NCI-H2196 treated with DMSO at 0.1 percent for 48 hours (cell line): ENCODE measurements around the gene NOS1AP.
"Not testable (repeated sequence)": the region's sequence is repeated elsewhere in the genome, so short reads cannot be mapped to it uniquely, and the experiment has no call there.

Experiments used
- DNase-seq: peaks from one replicate; lab custom pipeline; 2025; ENCODE audit not compliant: unreplicated experiment; lab: John Stamatoyannopoulos, UW

The NOS1AP gene

GRCh38 chr1:162069334-162070093 lies at the start of gene NOS1AP:
Gene NOS1AP (plus strand): TSS chr1:162069691. CDS start chr1:162070178, 487 bp downstream.
- peak; percentile 77 for DNase-seq

GRCh38 chr1:162020150-162020549 lies 49.3 kb upstream of the NOS1AP start:
- no peak for DNase-seq

GRCh38 chr1:162021124-162021523 lies 48.4 kb upstream of the NOS1AP start:
- no peak for DNase-seq

DNA sequence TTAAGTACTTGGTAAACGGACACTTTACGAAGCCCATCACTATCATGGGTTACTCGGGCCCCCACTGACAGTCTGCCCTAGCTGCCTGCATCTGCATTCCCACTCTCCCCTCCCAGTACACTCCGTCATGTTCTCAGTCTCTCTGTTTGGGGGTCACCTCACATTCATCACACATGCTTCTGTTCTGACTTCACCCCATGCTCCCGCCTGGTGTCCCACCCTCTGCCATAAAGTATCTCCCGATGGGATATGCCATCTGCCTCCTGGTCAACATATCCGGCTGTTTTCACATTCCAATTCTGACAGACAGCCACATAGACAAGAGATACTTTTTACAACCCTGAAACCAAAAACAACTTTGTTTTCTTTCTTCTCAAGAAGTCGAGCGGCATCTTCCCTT lies 46.9 kb upstream of the NOS1AP start:
- no peak for DNase-seq

DNA sequence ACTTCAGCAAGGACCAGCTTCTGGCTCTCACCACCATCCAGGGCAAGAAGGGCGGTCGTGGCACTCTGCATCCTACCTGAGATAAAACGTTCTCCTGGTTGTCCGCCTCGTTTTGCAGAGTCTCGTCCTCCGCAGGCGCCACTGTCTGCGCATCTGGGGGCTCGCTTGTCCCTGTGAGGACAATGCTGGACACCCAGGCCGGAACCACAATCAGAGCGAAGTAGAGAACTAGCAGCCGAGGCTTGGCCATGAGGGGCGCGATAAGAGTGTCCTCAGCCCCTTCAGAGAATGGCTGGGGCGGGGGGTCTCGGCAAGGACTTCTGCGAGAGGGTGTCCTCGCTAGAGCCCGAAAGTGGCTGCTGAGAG lies 46.3 kb upstream of the NOS1AP start:
- no peak for DNase-seq

DNA sequence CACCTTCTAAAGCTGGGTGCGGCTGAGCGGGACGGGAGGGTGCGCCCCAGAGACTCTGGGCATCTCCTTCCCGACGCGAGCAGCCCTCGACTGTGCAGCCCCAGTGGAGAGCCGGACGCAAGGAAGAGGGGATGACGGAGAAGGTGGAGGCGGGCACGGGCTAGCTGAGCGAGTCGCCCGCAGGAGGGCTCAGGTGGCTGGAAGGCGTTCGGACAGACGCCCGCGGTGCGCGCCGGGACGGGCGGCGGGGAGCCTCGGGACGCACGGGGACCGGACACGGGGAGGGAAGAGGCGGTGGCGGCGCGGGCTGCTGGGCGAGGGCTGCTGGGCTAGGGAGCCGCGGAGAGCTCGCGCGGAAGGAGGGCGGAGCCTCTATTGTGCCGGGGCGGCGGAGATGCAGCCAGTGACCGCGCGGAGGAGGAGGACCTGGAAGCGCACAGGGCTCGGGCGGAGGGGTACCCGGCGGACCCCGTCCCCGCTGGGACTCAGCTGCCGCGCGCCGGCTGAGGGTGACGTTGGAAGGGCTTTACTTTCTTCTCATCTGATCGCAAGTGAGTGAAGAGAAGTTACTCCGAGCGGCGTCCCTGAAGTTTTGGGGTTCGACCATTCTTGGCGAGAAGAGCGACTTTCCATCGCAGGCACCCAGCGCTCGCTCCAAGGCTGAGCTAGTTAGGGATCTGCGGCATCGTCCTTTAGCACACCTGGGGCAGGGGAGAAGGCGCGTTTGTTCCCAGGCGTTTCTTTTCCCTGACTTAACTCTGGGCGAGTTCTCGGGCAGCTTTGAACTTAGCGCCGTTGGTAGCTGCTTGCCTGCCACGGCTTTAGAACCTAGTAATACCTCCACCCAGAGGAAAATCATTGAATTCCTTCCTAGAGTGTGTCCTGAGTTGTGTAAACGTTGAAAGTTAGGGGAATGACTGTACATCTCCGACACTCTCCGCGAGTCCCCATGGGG lies 45.7 kb upstream of the NOS1AP start, which contains the start of gene OLFML2B:
OLFML2B (minus strand) TSS at position 323 of the 955 bp plus-strand sequence. CDS start 439 bp downstream, outside the sequence.
- no peak for DNase-seq

DNA sequence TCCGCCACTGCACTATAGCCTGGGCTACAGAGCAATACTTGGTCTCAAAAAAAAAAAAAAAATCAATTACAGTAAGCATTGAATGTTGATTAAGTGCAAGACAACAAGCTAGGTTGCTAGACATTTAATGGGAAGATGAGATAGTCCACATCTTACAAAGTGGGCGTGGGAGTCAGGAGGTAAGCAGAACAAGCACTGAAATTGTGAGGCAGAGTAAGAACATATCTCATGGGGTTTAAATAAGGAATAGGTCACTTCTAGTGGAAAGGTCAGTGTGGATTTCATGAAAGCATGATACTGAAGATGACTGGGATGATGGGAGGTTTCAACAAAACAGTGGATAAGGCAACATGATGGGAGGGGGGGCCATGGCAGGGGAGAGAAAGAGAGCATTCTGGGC lies 44.0 kb upstream of the NOS1AP start:
- DNase-seq = no peak

GRCh38 chr1:162026881-162027280 lies 42.6 kb upstream of the NOS1AP start:
- DNase-seq = no peak

DNA sequence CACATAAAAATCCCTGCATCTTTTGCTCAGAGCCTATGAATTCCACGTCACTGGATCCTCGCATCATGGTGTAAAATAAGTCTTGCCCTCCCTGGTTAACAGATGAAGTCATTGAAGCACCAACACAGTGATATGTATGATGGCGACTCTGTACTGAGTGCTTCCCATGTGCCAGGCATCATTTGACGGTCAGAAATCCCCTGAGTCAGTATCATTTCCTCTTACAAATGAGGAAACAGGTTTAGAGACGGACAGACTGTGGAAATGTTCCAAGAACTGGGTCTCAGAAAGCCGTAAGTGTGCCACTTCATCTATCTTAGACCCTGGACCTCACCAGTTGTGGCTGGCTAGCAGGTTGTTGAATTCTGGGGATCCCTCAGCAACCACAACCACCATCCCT lies 40.8 kb upstream of the NOS1AP start:
- DNase-seq = no peak

DNA sequence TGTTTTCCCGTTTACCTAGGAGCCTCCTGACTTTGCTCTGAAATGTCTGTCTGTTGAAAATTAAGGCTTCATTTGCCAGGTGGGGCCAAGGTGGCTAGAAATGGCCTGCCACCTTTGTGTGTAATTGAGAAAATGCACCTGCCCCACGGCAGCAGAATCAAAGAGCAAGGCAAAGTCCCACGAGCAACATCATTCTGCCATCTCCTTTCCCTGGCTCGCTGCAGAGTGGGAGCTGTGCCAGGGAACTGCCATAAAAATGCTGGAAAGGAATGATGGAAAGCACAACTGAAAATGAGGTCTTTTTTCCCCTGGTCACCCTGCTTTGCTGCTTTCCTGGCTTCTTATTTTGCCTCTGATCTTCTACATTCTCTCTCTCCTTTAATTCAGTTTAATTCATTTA lies 40.3 kb upstream of the NOS1AP start:
- DNase-seq = no peak

DNA sequence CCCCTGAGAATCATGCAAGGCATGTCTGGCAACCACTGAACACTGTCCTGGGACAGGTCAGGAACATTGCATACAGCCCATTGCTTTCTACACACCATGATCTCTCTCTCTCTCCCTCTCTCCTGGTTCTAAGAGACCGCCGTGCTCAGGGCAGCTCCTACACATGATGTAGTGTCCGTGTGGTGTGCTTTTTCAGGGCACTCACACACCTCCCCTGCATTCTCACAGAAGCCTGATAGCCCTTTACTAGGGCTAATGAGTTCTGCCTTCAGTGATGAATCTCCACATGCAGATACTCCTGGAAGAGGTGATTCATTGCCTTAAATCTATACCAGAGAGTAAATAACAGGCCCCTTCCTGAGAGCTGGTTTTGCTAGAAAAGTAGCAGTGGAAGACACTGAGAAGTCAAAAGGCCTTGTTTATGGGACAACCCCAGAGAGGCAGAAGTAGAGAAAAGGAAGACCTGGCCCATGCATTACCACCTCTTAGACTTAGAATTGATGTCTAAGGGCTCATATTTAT lies 38.7 kb upstream of the NOS1AP start:
- DNase-seq = no peak

GRCh38 chr1:162033428-162033827 lies 36.1 kb upstream of the NOS1AP start:
- no peak for DNase-seq

DNA sequence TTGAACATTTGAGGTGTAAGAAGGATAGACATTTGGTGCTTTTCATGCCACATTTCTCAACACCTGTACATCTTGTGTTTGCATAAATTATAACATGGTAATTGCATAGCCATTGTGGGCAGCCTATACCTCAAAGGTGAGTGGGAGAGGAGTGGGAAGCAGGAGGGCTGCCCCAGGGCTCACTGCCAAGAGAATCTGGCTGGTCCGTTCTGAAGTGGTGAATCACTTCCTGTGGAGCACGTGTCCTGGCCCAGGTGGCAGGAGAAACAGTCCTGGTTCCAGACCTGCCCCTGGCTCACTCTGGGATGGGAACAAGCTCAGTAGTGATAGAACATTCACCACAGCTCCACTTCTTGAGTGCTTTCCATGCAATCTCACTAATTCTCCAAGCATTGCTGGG lies 34.2 kb upstream of the NOS1AP start:
- DNase-seq = no peak

DNA sequence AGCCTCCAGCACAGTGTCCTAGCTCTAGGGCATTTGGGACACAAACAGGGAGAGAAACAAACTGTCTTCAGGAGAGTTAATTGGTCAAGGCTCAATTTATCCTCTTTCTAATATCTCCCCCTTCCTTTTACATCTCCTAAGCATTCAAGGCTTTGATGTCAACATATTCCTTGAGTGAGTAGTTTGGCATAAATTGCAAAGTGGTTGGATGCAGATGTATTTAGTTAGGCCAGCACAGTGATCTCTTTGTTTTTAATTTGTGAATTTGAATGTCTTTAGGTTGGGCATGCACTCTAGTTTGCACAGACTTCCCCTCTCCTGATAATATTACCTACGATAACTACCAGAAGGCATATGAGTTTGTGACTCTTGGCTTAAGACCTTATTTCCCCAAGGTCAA lies 33.3 kb upstream of the NOS1AP start:
- DNase-seq = no peak

DNA sequence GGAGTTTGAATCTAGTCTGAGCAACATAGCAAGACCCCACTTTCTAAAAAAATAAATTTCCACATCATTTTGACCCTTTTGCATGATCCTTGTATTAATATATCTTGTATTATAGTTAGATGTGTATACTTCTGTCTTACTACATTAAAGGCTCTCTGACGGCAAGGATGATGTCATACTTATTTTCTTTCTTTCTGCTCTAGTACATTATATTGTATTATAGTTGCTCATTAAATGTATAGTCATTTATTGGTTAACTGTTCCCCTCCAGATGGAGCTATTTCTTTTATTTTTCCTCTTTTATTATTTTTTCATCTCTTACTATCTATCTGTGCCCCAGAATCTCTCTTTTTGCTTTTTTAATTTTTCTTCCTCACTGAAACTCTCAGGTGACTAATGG lies 30.9 kb upstream of the NOS1AP start:
- DNase-seq = no peak

- no peak for DNase-seq
Measured at GRCh38 chr1:162040001-162040400, 29.5 kb upstream of the NOS1AP start.

DNA sequence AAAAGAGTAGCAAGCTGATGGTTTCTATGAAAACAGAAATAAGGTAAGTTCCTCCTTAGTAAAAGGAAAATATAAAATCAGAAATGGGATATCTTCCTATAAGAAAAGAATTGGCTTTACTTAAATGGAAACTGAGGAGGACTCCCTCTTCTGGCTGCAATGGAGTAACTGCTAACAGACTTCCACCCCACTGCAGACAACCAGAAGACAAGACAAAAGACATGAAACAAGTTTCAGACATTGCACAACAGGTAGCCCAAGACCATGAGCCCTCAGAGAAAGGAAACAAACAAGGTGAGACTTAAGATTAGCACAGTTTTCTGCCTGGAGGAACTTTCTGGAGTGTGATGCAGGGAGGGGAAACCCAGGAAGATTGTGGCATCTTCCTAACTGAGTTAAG lies 28.8 kb upstream of the NOS1AP start:
- no peak for DNase-seq

DNA sequence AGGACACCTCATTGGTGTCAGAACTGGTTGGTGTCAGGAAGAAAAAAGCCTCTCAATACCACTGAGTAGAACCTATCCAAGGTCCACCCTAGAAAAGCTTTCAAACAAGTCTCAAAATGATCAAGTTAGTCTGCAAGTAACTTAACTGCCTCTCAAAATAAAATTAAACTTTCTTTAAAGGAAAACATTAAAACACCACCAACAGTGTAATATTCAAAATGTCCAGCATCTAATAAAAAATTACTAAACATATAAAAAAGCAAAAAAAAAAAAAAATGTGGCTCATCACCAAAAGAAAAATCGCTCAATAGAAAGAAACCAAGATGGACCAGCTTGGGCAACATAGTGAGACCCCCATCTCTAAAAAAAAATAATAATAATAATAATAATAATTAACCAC lies 27.1 kb upstream of the NOS1AP start:
- no peak for DNase-seq

DNA sequence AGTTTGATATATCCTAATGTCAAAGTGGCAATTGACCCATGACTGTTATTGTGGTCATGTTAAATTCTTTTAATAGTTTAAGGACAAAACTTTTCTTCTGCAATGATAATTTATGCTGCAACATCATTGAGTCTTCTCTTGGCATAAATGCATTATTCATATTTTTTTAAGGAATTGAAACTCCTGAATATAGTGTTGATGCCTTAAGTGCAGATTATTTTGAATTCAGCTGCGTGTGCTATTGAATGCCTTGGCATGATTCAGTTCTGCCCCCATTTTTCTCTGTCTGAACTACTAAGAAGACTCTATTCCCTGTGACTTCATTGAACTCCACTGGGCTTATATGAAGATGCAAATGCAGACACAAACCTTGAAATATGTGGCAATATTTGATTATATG lies 22.6 kb upstream of the NOS1AP start:
- DNase-seq = no peak

DNA sequence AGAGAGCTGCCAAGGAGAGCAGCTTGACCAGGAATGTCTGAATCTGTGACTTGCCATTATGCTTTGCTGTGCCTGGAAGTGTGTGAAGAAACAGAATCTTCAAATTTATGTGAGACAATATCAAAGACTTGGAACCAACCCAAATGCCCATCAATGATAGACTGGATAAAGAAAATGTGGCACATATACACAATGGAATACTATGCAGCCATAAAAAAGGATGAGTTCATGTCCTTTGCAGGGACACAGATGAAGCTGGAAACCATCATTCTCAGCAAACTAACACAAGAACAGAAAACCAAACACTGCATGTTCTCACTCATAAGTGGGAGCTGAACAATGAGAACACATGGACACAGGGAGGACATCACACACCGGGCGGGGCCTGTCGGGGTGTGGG lies 15.5 kb upstream of the NOS1AP start:
- DNase-seq = not testable (repeated sequence)

DNA sequence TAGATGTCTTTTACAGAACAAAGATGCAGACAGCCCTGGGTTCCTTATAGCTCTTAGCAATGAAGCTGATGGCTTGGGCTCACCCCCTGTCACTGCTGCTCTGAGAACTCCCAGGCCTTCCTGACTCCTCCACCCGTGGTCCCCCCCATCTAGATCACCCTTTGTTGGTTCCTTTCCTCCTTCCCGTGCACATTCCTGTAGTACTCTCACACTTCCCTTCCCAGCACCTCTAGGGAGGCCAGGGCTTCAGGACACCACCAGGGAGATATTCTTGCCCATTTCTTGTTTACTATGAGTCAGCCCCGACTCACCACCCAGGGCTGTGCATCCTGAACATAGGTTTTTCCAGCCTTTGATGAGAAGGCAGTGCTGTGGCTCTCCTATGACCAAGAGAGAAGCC lies 14.4 kb upstream of the NOS1AP start:
- DNase-seq = no peak

- peak; percentile 48 for DNase-seq
Measured at GRCh38 chr1:162056043-162056442, 13.4 kb upstream of the NOS1AP start.
